ENCODE data around the gene FAM186B. TPM values are rescaled to one million over a fixed set of nuclear protein-coding genes. Genes with fewer than 3 reads are reported as not detected.

The FAM186B gene
- total and polyA plus RNA-seq, 2 of the 13 experiments (the other 11 are each of a cell fraction or from before 2014, with no cell fraction given) = 0.07 to 0.20 TPM

- TF ChIP-seq AHDC1 (CRISPR knock-in tag; IDR thresholded peaks at IDR 0.05; ENCODE audit: borderline replicate concordance) = no peak
- TF ChIP-seq MTA1 (CRISPR knock-in tag; IDR thresholded peaks at IDR 0.05; ENCODE audit: borderline replicate concordance) = no peak
- no peak for TF ChIP-seq NCOA5 (CRISPR knock-in tag; IDR thresholded peaks at IDR 0.05)
- no peak for TF ChIP-seq GRHL1 (CRISPR knock-in tag; conservative IDR thresholded peaks at IDR 0.05)
- TF ChIP-seq HDAC6 (IDR thresholded peaks at IDR 0.05; ENCODE audit: low read depth, low read length) = no peak
- no peak for TF ChIP-seq PHF8 (CRISPR knock-in tag; IDR thresholded peaks at IDR 0.05)
- no peak for TF ChIP-seq FOXJ3 (CRISPR knock-in tag; IDR thresholded peaks at IDR 0.05; ENCODE audit: borderline replicate concordance)
- no peak for TF ChIP-seq SOX5 (CRISPR knock-in tag; IDR thresholded peaks at IDR 0.05; ENCODE audit: borderline replicate concordance)
- no peak for TF ChIP-seq SRSF1 (optimal IDR thresholded peaks at IDR 0.05; ENCODE audit: low read depth, low read length)
- no peak for TF ChIP-seq SNAPC5 (CRISPR knock-in tag; IDR thresholded peaks at IDR 0.05; ENCODE audit: borderline replicate concordance)
- no peak for TF ChIP-seq ZNF33B (CRISPR knock-in tag; IDR thresholded peaks at IDR 0.05)
- TF ChIP-seq RNF219 (CRISPR knock-in tag; IDR thresholded peaks at IDR 0.05) = no peak
- TF ChIP-seq BRD4 (CRISPR knock-in tag; IDR thresholded peaks at IDR 0.05) = no peak
- no peak for TF ChIP-seq ARNT2 (CRISPR knock-in tag; IDR thresholded peaks at IDR 0.05; ENCODE audit: low read depth)
- no peak for TF ChIP-seq KAT2B (IDR thresholded peaks at IDR 0.05; ENCODE audit: borderline replicate concordance, low read depth, low read length)
These were observed 24.6 kb downstream of the FAM186B start (continued) for GRCh38 chr12:49580572-49581535.
